GM21737 (cell line): ENCODE results near the gene TGFBR3.

ENCODE experiments used
- ATAC-seq: cut with Tn5 transposase; IDR thresholded peaks from one replicate; pipeline ENCODE4 v1.9.1; 2021; ENCODE audit warnings: mild to moderate bottlenecking, moderate library complexity; ENCODE audit not compliant: unreplicated experiment

The TGFBR3 gene

GRCh38 chr1:91885716-91886506 lies at the start of gene TGFBR3:
Gene TGFBR3, minus strand, starts transcription at chr1:91886151. Its CDS starts 24,620 bp downstream, at chr1:91861531.
- peak; percentile 74 for ATAC-seq

- ATAC-seq = no peak
Observed at GRCh38 chr1:91929250-91929649, 43.3 kb upstream of the TGFBR3 start.

- ATAC-seq = no peak
Observed at GRCh38 chr1:91928026-91928425, 42.1 kb upstream of the TGFBR3 start.

DNA sequence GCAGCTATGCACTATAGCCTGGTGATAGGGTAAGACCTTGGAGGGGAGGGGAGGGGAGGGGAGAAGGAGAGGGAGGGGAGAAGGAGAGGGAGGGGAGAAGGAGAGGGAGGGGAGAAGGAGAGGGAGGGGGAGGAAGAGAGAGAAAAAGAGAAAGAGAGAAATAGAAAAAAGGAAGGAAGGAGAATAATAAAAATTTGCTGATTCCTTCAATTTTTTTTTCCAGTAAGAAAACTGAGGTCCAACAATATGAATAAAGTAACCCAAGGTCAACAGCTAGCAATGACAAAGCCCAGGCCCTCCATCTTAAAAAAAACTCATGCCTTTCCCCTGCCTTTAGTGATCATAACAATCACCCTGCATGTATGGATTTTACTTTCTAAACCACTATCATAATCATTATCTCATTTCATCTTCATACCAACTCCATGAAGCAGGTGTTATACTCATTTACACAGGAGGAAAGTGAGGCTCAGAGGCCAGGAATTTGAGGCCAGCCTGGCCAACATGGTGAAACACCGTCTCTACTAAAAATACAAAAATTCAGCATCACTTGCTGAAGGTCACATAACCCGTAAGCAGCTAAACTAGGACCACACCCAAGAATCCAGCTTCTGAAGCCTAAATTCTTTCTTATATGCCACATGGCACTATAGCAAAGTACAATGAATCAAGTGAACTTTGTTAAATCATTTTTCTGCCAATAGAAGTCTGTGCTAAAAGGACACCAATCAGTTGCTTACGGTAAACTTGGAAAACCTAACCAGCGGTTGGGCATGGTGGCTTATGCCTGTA lies 39.9 kb upstream of the TGFBR3 start:
- ATAC-seq = no peak

GRCh38 chr1:91924146-91924545 lies 38.2 kb upstream of the TGFBR3 start:
- ATAC-seq = no peak

DNA sequence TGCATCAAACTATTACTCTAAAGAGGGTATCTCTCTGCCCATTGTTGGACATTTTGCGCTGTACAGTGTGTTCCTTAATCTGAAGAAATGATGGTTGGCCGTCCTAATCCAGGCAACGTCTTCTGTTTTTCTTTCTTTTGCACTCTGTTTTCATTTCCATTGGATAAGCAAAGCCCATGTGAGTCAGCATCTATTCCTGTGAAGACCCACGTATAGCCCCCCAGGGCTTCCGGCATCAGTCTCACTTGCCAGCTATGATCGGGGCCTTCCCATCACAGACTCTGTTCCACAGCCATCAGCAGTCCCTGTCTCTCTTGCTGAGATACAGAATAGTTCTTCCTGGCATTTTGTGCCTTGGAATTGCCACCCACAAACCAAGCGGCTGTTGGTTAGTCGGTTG lies 34.0 kb upstream of the TGFBR3 start:
- ATAC-seq = no peak

- no peak for ATAC-seq
Observed at GRCh38 chr1:91916811-91917460, 31.0 kb upstream of the TGFBR3 start.

- ATAC-seq = no peak
Observed at GRCh38 chr1:91916046-91916445, 30.1 kb upstream of the TGFBR3 start.

DNA sequence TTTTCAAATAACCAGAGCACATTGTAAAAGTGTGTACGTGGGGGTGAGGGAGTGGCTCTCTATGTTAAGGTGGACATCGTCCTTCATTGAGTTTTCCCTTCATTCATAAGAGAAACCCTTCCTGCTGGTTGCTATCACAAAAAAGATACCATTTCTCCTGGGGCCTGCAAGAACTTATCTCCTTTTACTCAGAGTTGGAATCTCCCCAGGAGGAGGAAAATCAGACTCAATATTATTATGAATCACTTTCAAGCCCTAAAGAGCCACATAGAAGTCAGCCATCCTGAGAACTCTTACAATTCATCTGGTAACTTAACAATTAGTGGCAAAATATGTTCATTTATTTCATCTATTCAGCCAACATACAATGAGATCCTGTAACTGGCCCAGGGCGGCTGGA lies 27.1 kb upstream of the TGFBR3 start:
- no peak for ATAC-seq

GRCh38 chr1:91912266-91912665 lies 26.3 kb upstream of the TGFBR3 start:
- ATAC-seq = no peak

DNA sequence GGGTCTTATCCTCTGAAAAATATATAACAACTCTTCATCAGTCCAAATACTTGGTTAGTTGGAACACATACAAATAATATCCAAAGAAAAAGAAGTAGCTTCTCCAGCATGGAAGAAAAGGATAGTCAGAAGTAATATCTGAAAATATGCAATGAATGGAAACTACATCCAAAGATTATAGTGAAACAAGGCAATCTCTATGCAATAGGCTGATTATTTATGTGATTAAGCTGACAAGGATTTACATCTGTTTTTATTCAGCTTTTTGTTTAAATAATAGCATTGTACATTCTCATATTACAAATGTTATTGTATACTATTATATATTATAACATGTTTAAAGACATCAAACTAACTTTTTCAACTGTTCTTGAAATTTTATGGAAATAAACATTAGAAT lies 15.3 kb upstream of the TGFBR3 start:
- no peak for ATAC-seq

GRCh38 chr1:91900562-91900961 lies 14.6 kb upstream of the TGFBR3 start:
- no peak for ATAC-seq

DNA sequence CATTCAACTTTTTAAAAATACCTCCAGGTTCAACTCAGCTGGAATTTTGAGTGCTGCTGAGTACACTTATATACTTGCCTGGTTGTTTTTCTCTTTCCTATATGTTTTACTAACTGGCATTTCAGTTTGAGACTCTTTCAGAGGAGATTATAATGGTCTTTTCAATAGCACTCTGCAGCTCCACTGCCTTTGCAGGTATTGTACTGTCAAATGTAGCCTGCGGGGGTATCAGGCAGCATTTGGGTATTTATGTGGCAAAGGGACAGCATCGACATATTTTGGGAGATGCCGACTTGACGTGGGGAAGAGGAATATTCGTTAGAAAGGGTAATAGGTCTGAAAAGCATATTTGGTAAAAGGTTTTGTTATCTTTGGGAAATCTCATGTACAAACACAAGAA lies 11.1 kb upstream of the TGFBR3 start:
- ATAC-seq = no peak

GRCh38 chr1:91895832-91896556 lies 10.0 kb upstream of the TGFBR3 start:
- no peak for ATAC-seq

DNA sequence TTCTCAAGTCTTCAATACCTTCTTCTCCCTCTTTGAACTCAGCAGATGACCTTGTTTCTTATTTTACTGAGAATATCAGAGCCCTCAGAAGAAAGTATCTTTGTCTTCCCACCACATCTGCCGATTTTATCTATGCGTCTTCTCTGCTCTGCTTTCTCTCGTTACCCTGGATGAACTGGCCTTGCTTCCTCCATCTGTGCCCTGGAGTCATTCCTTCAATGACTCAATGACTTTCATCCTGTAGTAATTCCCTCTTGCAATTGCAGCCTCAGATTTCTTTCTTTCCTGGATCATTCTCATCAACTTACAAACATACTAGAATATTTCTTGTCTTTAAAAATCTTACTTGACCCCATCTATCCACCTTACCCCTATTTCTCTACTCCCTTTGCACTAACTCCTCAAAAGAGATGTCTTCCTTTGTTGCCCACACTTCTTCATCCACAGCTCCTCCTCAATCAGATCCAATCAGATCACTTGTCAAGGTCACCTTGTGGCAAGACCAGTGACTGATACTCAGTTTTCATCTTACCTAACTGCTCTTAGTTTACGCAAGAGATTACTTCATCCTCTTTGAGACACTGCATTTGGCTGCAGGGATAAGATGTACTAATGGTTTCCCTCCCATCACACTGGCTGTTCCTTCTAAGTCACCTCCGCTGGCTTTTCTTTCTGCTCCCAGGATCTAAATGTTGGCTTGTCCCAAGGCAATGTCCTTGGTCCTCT lies 8.2 kb upstream of the TGFBR3 start:
- no peak for ATAC-seq

GRCh38 chr1:91891969-91892368 lies 6.0 kb upstream of the TGFBR3 start:
- ATAC-seq = no peak

DNA sequence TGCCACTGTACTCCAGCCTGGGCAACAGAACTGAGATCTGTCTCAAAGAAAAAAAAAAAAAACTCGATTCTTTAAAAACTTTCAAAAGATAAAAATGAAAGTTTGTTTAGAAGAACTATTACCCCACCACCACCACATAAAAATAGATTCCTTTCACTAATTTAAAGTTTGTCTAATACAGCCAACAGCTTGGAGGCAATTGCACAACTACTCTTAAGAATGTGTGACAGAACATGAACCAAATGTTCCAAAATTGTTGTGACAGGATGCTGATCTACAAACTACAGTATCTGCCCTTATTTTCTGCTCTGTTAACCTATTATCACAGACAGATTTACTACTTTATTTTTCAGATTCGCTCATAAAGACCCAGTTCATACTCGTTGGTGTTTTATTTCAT lies 5.5 kb upstream of the TGFBR3 start:
- no peak for ATAC-seq

- no peak for ATAC-seq
Observed at GRCh38 chr1:91889717-91890459, 3.9 kb upstream of the TGFBR3 start.

GRCh38 chr1:91885213-91885715 lies 687 bp downstream of the TGFBR3 start:
- peak; percentile 31 for ATAC-seq
